HG03457 (cell line): ENCODE data around the gene TMEM132C.

Experiments used
- ATAC-seq: cut with Tn5 transposase; IDR thresholded peaks from one replicate; pipeline ENCODE4 v1.9.1; 2021; ENCODE audit warnings: moderate number of reproducible peaks; ENCODE audit not compliant: unreplicated experiment

Gene TMEM132C

GRCh38 chr12:128337431-128338170, 70.6 kb downstream of the TMEM132C start:
- ATAC-seq, result no peak

GRCh38 chr12:128338386-128339125, 71.6 kb downstream of the TMEM132C start:
- ATAC-seq, result no peak

- ATAC-seq, result no peak
Observed at GRCh38 chr12:128339126-128339520, 72.2 kb downstream of the TMEM132C start.

GRCh38 chr12:128339631-128340030, 72.7 kb downstream of the TMEM132C start:
- no peak for ATAC-seq

- no peak for ATAC-seq
Observed at GRCh38 chr12:128353301-128353700, 86.3 kb downstream of the TMEM132C start.

GRCh38 chr12:128356547-128356946, 89.6 kb downstream of the TMEM132C start:
- no peak for ATAC-seq

GRCh38 chr12:128361400-128361995, 94.5 kb downstream of the TMEM132C start:
- no peak for ATAC-seq

GRCh38 chr12:128365032-128365431, 98.1 kb downstream of the TMEM132C start:
- no peak for ATAC-seq

GRCh38 chr12:128365651-128366231, 98.8 kb downstream of the TMEM132C start:
- ATAC-seq, result no peak

- ATAC-seq, result no peak
Observed at GRCh38 chr12:128367961-128368360, 101.0 kb downstream of the TMEM132C start.

- ATAC-seq, result no peak
Observed at GRCh38 chr12:128381541-128381940, 114.6 kb downstream of the TMEM132C start.

GRCh38 chr12:128381946-128382345, 115.0 kb downstream of the TMEM132C start:
- ATAC-seq, result no peak

- ATAC-seq, result no peak
Observed at GRCh38 chr12:128382946-128383345, 116.0 kb downstream of the TMEM132C start.

GRCh38 chr12:128383357-128383937, 116.5 kb downstream of the TMEM132C start:
- no peak for ATAC-seq

- no peak for ATAC-seq
Observed at GRCh38 chr12:128385736-128386135, 118.8 kb downstream of the TMEM132C start.

- ATAC-seq, result no peak
Observed at GRCh38 chr12:128387811-128388422, 120.9 kb downstream of the TMEM132C start.

GRCh38 chr12:128388461-128389000, 121.6 kb downstream of the TMEM132C start:
- ATAC-seq, result no peak

GRCh38 chr12:128393346-128393745, 126.4 kb downstream of the TMEM132C start:
- no peak for ATAC-seq

GRCh38 chr12:128394137-128394536, 127.2 kb downstream of the TMEM132C start:
- no peak for ATAC-seq

- ATAC-seq, result no peak
Observed at GRCh38 chr12:128399253-128399652, 132.3 kb downstream of the TMEM132C start.
